HEK293 (cell line): ENCODE results near the gene DDX52.

ENCODE experiments used
- CTCF ChIA-PET: fragments of 350-600 bp; formaldehyde crosslinking; extraction: SDS; loops from one replicate; lab custom pipeline; 2021; ENCODE audit warnings: antibody characterized with exemption; lab: Yijun Ruan, JAX
- POLR2A ChIA-PET: fragments of 300-600 bp; formaldehyde crosslinking; extraction: SDS; loops from one replicate; lab custom pipeline; 2020; ENCODE audit warnings: antibody characterized with exemption, inconsistent platforms; lab: Yijun Ruan, JAX
- H3K27ac ChIP-seq: fragments of 200-500 bp; sonication (Bioruptor generic); 2 replicates; pipeline ENCODE4 v1.5.1; 2014; ENCODE audit warnings: low read depth, low read length, control low read depth, inconsistent platforms; ENCODE audit errors: extremely low read depth
- H3K36me3 ChIP-seq, 2 experiments: fragments of 200-500 bp in 1 of 2; sonication (Bioruptor generic) in 1 of 2; 1 replicate in 1 of 2; 2 replicates in 1 of 2; pipeline ENCODE4 v1.5.1; 2014 to 2017; ENCODE audit warnings: inconsistent platforms in 2 of 2, low read length in 2 of 2; ENCODE audit not compliant: control insufficient read depth in 2 of 2, insufficient read depth in 1 of 2
- H3K4me1 ChIP-seq: fragments of 200-500 bp; sonication (Bioruptor generic); 2 replicates; pipeline ENCODE4 v1.5.1; 2014; ENCODE audit warnings: mild to moderate bottlenecking, low read length, inconsistent platforms; ENCODE audit not compliant: control insufficient read depth, insufficient read depth
- H3K4me3 ChIP-seq: 2 replicates; pipeline ENCODE4 v1.5.1; 2011; ENCODE audit warnings: low read depth, mild to moderate bottlenecking, control low read depth, low read length, moderate library complexity
- H3K9me3 ChIP-seq: fragments of 200-500 bp; sonication (Bioruptor generic); 2 replicates; pipeline ENCODE4 v1.5.1; 2014; ENCODE audit warnings: low read depth, low read length, inconsistent platforms; ENCODE audit not compliant: control insufficient read depth, insufficient read depth
- BCL11B ChIP-seq: fragments of 450-650 bp; formaldehyde crosslinking; IDR thresholded peaks from 2 replicates; pipeline ENCODE4 v1.5.1; 2016; ENCODE audit warnings: low read depth, missing biosample characterization, missing genetic modification characterization
- INSM2 ChIP-seq: fragments of 450-650 bp; formaldehyde crosslinking; IDR thresholded peaks from 2 replicates; pipeline ENCODE4 v1.5.1; 2016; ENCODE audit warnings: missing biosample characterization, missing genetic modification characterization
- KLF1 ChIP-seq: fragments of 450-650 bp; formaldehyde crosslinking; IDR thresholded peaks from 2 replicates; pipeline ENCODE4 v1.5.1; 2016; ENCODE audit warnings: missing biosample characterization, missing genetic modification characterization
- MZF1 ChIP-seq: fragments of 450-650 bp; formaldehyde crosslinking; IDR thresholded peaks from 2 replicates; pipeline ENCODE4 v1.5.1; 2017; ENCODE audit warnings: missing biosample characterization, missing genetic modification characterization, borderline replicate concordance
- SALL2 ChIP-seq: fragments of 450-650 bp; formaldehyde crosslinking; IDR thresholded peaks from 2 replicates; pipeline ENCODE4 v1.5.0; 2017; ENCODE audit warnings: missing biosample characterization, mild to moderate bottlenecking, missing genetic modification characterization, borderline replicate concordance
- SCRT1 ChIP-seq: fragments of 450-650 bp; formaldehyde crosslinking; IDR thresholded peaks from 2 replicates; pipeline ENCODE4 v1.5.1; 2016; ENCODE audit warnings: missing biosample characterization, missing genetic modification characterization, borderline replicate concordance
- ZBTB26 ChIP-seq: fragments of 450-650 bp; formaldehyde crosslinking; optimal IDR thresholded peaks from 2 replicates; pipeline ENCODE3; 2016; ENCODE audit warnings: missing biosample characterization, mild to moderate bottlenecking, missing genetic modification characterization
- ZNF112 ChIP-seq: fragments of 450-650 bp; formaldehyde crosslinking; IDR thresholded peaks from 2 replicates; pipeline ENCODE4 v1.5.0; 2017; ENCODE audit warnings: missing biosample characterization, missing genetic modification characterization
- ZNF121 ChIP-seq: fragments of 450-650 bp; formaldehyde crosslinking; IDR thresholded peaks from 2 replicates; pipeline ENCODE4 v1.5.1; 2016; ENCODE audit warnings: missing biosample characterization, missing genetic modification characterization
- ZNF157 ChIP-seq: fragments of 450-650 bp; formaldehyde crosslinking; IDR thresholded peaks from 2 replicates; pipeline ENCODE4 v1.5.1; 2016; ENCODE audit warnings: missing biosample characterization, missing genetic modification characterization
- ZNF202 ChIP-seq: fragments of 450-650 bp; formaldehyde crosslinking; IDR thresholded peaks from 2 replicates; pipeline ENCODE4 v1.5.1; 2016; ENCODE audit warnings: missing biosample characterization, missing genetic modification characterization, borderline replicate concordance
- ZNF211 ChIP-seq: fragments of 450-650 bp; formaldehyde crosslinking; IDR thresholded peaks from 2 replicates; pipeline ENCODE4 v1.5.1; 2016; ENCODE audit warnings: low read depth, missing biosample characterization, missing genetic modification characterization
- ZNF23 ChIP-seq: fragments of 450-650 bp; formaldehyde crosslinking; IDR thresholded peaks from 2 replicates; pipeline ENCODE4 v1.5.1; 2016; ENCODE audit warnings: missing biosample characterization, missing genetic modification characterization, borderline replicate concordance
- ZNF274 ChIP-seq, 2 experiments: fragments of 200-500 bp in 1 of 2; fragments of 450-650 bp in 1 of 2; sonication (Bioruptor generic) in 1 of 2; formaldehyde crosslinking in 1 of 2; IDR thresholded peaks; 2 replicates each; pipeline versions ENCODE4 v1.5.1 to v1.6.1; 2014 to 2016; ENCODE audit warnings: borderline replicate concordance in 1 of 2, inconsistent platforms in 1 of 2, low read length in 1 of 2, missing biosample characterization in 1 of 2, missing genetic modification characterization in 1 of 2
- ZNF362 ChIP-seq: fragments of 450-650 bp; formaldehyde crosslinking; IDR thresholded peaks from 2 replicates; pipeline ENCODE4 v1.5.1; 2016; ENCODE audit warnings: missing biosample characterization, missing genetic modification characterization
- ZNF366 ChIP-seq: fragments of 450-650 bp; formaldehyde crosslinking; conservative IDR thresholded peaks from 2 replicates; pipeline ENCODE4 v1.5.1; 2016; ENCODE audit warnings: missing biosample characterization, missing genetic modification characterization
- ZNF394 ChIP-seq: fragments of 450-650 bp; formaldehyde crosslinking; IDR thresholded peaks from 2 replicates; pipeline ENCODE4 v1.5.1; 2016; ENCODE audit warnings: missing biosample characterization, missing genetic modification characterization, mild to moderate bottlenecking, moderate library complexity, borderline replicate concordance
- ZNF600 ChIP-seq: fragments of 450-650 bp; formaldehyde crosslinking; IDR thresholded peaks from 2 replicates; pipeline ENCODE4 v1.5.1; 2016; ENCODE audit warnings: missing biosample characterization, missing genetic modification characterization
- ZNF629 ChIP-seq: fragments of 450-650 bp; formaldehyde crosslinking; IDR thresholded peaks from 2 replicates; pipeline ENCODE4 v1.5.1; 2017; ENCODE audit warnings: missing biosample characterization, missing genetic modification characterization
- ZNF707 ChIP-seq: fragments of 450-650 bp; formaldehyde crosslinking; IDR thresholded peaks from 2 replicates; pipeline ENCODE4 v1.5.1; 2016; ENCODE audit warnings: missing biosample characterization, missing genetic modification characterization
- ZNF747 ChIP-seq: fragments of 450-650 bp; formaldehyde crosslinking; IDR thresholded peaks from 2 replicates; pipeline ENCODE4 v1.5.1; 2016; ENCODE audit warnings: missing biosample characterization, missing genetic modification characterization
- ZNF76 ChIP-seq: fragments of 450-650 bp; formaldehyde crosslinking; IDR thresholded peaks from 2 replicates; pipeline ENCODE4; 2016; ENCODE audit warnings: low read depth, missing biosample characterization, missing genetic modification characterization, borderline replicate concordance
- ZNF791 ChIP-seq: fragments of 450-650 bp; formaldehyde crosslinking; IDR thresholded peaks from 2 replicates; pipeline ENCODE4 v1.5.1; 2016; ENCODE audit warnings: missing biosample characterization, missing genetic modification characterization
- ZNF837 ChIP-seq: fragments of 450-650 bp; formaldehyde crosslinking; IDR thresholded peaks from 2 replicates; pipeline ENCODE4 v1.5.1; 2016; ENCODE audit warnings: missing biosample characterization, missing genetic modification characterization
- ZSCAN30 ChIP-seq: fragments of 450-650 bp; IDR thresholded peaks from 2 replicates; pipeline ENCODE4 v1.5.1; 2018; ENCODE audit warnings: missing biosample characterization, mild to moderate bottlenecking, missing genetic modification characterization, moderate library complexity

The DDX52 gene

GRCh38 chr17:37607637-37608331, 35.5 kb downstream of the DDX52 start:
- ChIA-PET CTCF (interaction anchor here (0.6 to 3.1 kb wide), 5 partner anchors 8 to 81 kb away, joined by 3 to 13 read pairs (median 5); no protein-coding TSS in a partner anchor), POLR2A (interaction anchor here (1.2 to 2.7 kb wide), 4 partner anchors 8 to 670 kb away, joined by 3 to 11 read pairs (median 6); partner anchors contain the start of gene DDX52)
- H3K4me3 ChIP-seq = peak overlapping the region; percentile 74
- no peaks in the 10 kb centered on the region for H3K9me3 ChIP-seq
- H3K4me1 ChIP-seq = peaks cover 7% of the 10 kb centered on the region; the same call in 1 of the 2 replicates
- TF ChIP-seq ZNF394 (tag by site-specific recombination) (no peak), ZNF362 (tag by site-specific recombination) (0 out of 2 replicates have a peak, but pooled peaks have one; percentile 50)
- TF ChIP-seq, all 188 proteins: peak for 1
- no peak overlapping the region for H3K27ac ChIP-seq
- peaks cover 0 to 16% of the 10 kb centered on the region in 2 experiments for H3K36me3 ChIP-seq

GRCh38 chr17:37605813-37606505, 37.3 kb downstream of the DDX52 start:
- no peak for TF ChIP-seq ZNF121 (tag by site-specific recombination)
- TF ChIP-seq ZSCAN30 (tag by site-specific recombination) = no peak
- TF ChIP-seq SALL2 = no peak
- no peak for TF ChIP-seq ZNF629 (tag by site-specific recombination)
- TF ChIP-seq INSM2 (tag by site-specific recombination) = no peak
- no peak for TF ChIP-seq ZNF202 (tag by site-specific recombination)
- no peak for TF ChIP-seq ZNF274 (IDR thresholded peaks at IDR 0.05; ENCODE audit: low read length)
- TF ChIP-seq ZNF274 (tag by site-specific recombination; IDR thresholded peaks at IDR 0.05; ENCODE audit: borderline replicate concordance) = no peak
- no peak for TF ChIP-seq ZNF837
- TF ChIP-seq SCRT1 = no peak
- no peak for TF ChIP-seq KLF1 (tag by site-specific recombination)
- H3K27ac ChIP-seq = no peak overlapping the region
- H3K9me3 ChIP-seq = no peaks in the 10 kb centered on the region
- peaks cover 0 to 8% of the 10 kb centered on the region in 2 experiments for H3K36me3 ChIP-seq
- no peak overlapping the region for H3K4me3 ChIP-seq
- H3K4me1 ChIP-seq = peaks cover 7% of the 10 kb centered on the region; the same call in 1 of the 2 replicates
- CTCF ChIA-PET = interaction anchor here (0.6 to 2.5 kb wide), 4 partner anchors 44 to 80 kb away, joined by 3 to 5 read pairs (median 4); no protein-coding TSS in a partner anchor
- POLR2A ChIA-PET = no interaction called here

- Histone ChIP-seq H3K4me1 (peaks cover 7% of the 10 kb centered on the region; the same call in 1 of the 2 replicates), H3K4me3 (no peak overlapping the region), H3K9me3 (no peaks in the 10 kb centered on the region), H3K27ac (no peak overlapping the region), H3K36me3 (peaks cover 0 to 12% of the 10 kb centered on the region in 2 experiments)
- TF ChIP-seq ZBTB26 = no peak
- no peak for TF ChIP-seq ZNF157 (tag by site-specific recombination)
- TF ChIP-seq ZNF366 = no peak
- TF ChIP-seq ZNF837 = no peak
- TF ChIP-seq ZNF112 (tag by site-specific recombination) = no peak
- no peak for TF ChIP-seq ZNF121 (tag by site-specific recombination)
- no peak for TF ChIP-seq ZNF791
- no peak for TF ChIP-seq ZNF23 (tag by site-specific recombination)
- TF ChIP-seq ZNF600 (tag by site-specific recombination) = no peak
- TF ChIP-seq MZF1 = no peak
- no peak for TF ChIP-seq ZNF76 (tag by site-specific recombination)
- no peak for TF ChIP-seq BCL11B (tag by site-specific recombination)
- TF ChIP-seq ZNF707 (tag by site-specific recombination) = no peak
- TF ChIP-seq ZNF747 (tag by site-specific recombination) = no peak
- TF ChIP-seq ZNF211 (tag by site-specific recombination) = no peak
- CTCF ChIA-PET = interaction anchor here (0.6 to 2.5 kb wide), 3 partner anchors 57 to 186 kb away, joined by 3 to 5 read pairs (median 3); no protein-coding TSS in a partner anchor
- POLR2A ChIA-PET = no interaction called here
Measured at GRCh38 chr17:37605081-37605480, 38.2 kb downstream of the DDX52 start.
